Esophagus (tissue), 2 donors: Measurements from ENCODE around the gene BIRC5. TPM values are rescaled to one million over a fixed set of nuclear protein-coding genes. Genes with fewer than 3 reads are reported as not detected.

Source experiments
- H3K27ac ChIP-seq, 2 donors: one replicate each; pipeline ENCODE4 v1.5.1; 2013; ENCODE audit warnings: low read depth in 2 of 2, mild to moderate bottlenecking in 2 of 2, inconsistent platforms in 1 of 2, low read length in 1 of 2, moderate library complexity in 1 of 2
- H3K27me3 ChIP-seq, 2 donors: one replicate each; pipeline ENCODE4 v1.6.1; 2013; ENCODE audit warnings: low read length in 2 of 2, control low read depth in 1 of 2, mild to moderate bottlenecking in 1 of 2; ENCODE audit not compliant: insufficient read depth in 2 of 2, control insufficient read depth in 1 of 2
- H3K36me3 ChIP-seq, 2 donors: one replicate each; pipeline ENCODE4 v1.6.1; 2013; ENCODE audit warnings: low read length in 1 of 2; ENCODE audit not compliant: control insufficient read depth in 2 of 2, insufficient read depth in 2 of 2
- H3K4me1 ChIP-seq, 2 donors: one replicate each; pipeline ENCODE4 v1.6.1; 2013; ENCODE audit warnings: low read length in 1 of 2; ENCODE audit not compliant: control insufficient read depth in 2 of 2, insufficient read depth in 2 of 2
- H3K4me3 ChIP-seq, 2 donors: one replicate each; pipeline ENCODE4 v1.5.1; 2013; ENCODE audit warnings: low read length in 2 of 2, mild to moderate bottlenecking in 2 of 2, low read depth in 1 of 2, moderate library complexity in 1 of 2
- H3K9me3 ChIP-seq, 2 donors: one replicate each; pipeline ENCODE4 v1.6.1; 2013; ENCODE audit warnings: mild to moderate bottlenecking in 2 of 2, low read depth in 1 of 2, low read length in 1 of 2, moderate library complexity in 1 of 2; ENCODE audit not compliant: control insufficient read depth in 2 of 2, insufficient read depth in 1 of 2
- WGBS, 2 donors: extraction: QIAGEN DNeasy Blood & Tissue Kit; methylation state at CpG; one replicate each; pipeline ENCODE4 v1.1.7; 2013; 5-methylcytosine and 5-hydroxymethylcytosine counted together
- polyA plus RNA-seq, 2 donors: library from polyadenylated mRNA; stranded (reverse); fragments of 200-250 nt; gene quantifications; one replicate each; pipeline ENCODE4 v1.2.3, GENCODE V29; 2013
- donor health status: healthy with polysubstance abuse.
- donor health status: Bipolar disorder and iron deficiency.

The BIRC5 gene
- polyA plus RNA-seq, 2 donors, result 8.0 to 17.6 TPM

DNA sequence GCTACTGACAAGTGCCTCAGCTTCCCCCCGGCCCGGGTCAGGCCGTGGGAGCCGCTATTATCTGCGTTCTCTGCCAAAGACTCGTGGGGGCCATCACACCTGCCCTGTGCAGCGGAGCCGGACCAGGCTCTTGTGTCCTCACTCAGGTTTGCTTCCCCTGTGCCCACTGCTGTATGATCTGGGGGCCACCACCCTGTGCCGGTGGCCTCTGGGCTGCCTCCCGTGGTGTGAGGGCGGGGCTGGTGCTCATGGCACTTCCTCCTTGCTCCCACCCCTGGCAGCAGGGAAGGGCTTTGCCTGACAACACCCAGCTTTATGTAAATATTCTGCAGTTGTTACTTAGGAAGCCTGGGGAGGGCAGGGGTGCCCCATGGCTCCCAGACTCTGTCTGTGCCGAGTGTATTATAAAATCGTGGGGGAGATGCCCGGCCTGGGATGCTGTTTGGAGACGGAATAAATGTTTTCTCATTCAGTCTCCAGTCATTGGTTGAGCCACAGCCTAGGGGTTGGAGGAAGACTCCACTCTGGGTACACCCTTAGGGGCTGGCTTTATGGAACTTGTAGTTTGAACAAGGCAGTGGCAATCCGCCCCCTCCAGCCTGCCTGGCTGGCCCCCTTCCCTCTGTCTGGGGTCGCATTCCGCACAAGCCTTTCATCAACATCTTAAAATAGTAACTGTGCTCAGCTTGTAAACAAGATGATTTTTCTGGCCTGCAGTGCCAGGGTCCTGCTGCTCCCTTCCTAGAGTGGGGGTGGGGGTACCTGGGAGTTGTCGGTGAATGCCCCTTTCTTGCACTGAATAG, 41.6 kb upstream of the BIRC5 start:
- peak overlapping the region; percentile 87 to 92 for H3K27ac ChIP-seq
- no peak overlapping the region for H3K4me3 ChIP-seq
- no peaks in the 10 kb centered on the region for H3K9me3 ChIP-seq
- H3K36me3 ChIP-seq, result peaks cover 0 to 21% of the 10 kb centered on the region in 2 donors
- WGBS, 2 donors, result 35 to 42% methylated on average over 19 of the region's 19 CpGs
- H3K27me3 ChIP-seq, result no peaks in the 10 kb centered on the region
- H3K4me1 ChIP-seq, result peaks cover 10 to 56% of the 10 kb centered on the region in 2 donors

DNA sequence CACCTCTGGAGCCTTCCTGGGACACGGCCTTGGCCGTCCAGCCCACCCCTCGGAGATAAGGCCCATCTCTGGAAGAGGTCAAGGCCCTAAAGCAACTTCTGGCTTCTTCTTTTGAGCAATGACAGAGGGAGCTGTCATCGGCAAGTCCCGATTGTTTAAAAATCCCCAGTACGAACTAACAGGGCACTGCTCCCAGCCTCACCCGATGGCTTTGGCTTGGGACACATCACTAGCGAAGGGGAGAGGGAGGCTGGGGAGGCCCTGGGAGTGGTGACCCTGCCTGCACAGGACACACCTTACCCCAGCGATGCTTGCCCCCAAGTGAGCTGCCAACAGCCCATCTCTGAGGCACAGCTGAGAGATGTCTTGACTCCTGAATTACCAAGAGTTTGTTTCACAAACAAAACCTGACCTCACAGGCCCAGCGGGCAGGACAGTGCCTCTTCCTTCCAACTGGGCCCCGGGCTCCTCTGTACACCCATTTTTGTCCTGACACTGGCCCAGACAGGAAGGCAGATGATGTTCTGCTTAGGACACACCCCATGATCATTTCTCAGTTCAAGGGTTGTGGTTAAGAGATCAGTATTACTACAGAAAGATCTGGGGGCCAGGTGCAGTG, 40.8 kb upstream of the BIRC5 start:
- H3K4me3 ChIP-seq, result no peak overlapping the region
- WGBS, 2 donors, result 47 to 51% methylated on average over 11 of the region's 11 CpGs
- peak overlapping the region; percentile 87 to 92 for H3K27ac ChIP-seq
- H3K9me3 ChIP-seq, result no peaks in the 10 kb centered on the region
- H3K27me3 ChIP-seq, result no peaks in the 10 kb centered on the region
- H3K36me3 ChIP-seq, result peaks cover 0 to 21% of the 10 kb centered on the region in 2 donors
- H3K4me1 ChIP-seq, result peaks cover 10 to 54% of the 10 kb centered on the region in 2 donors

DNA sequence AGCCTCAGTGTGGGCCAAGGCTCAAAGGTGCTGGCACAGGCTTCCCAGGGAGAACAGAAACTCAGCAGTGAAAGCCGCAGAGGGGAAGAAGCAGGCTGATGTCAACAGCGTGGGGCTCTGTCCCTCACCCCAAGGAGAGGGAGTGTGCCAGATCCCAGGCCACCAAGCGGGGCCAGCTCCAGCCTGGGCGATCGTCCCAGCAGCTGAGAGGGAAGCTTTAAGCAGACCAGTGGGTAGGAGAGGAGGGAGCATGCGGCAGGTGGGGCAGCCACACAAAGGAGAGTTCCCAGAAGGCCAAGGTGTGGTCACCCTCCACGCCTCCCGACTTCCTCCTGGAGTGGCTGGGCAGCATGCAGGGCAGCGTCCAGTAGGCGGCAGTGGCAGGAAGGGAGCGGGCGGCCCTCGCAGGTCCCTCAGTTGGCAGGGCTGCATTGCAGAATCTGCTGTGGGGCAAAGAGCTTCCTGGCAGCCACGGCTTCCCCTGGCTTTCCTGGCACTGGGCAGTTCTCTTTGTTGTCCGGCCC, 39.6 kb upstream of the BIRC5 start:
- no peaks in the 10 kb centered on the region for H3K9me3 ChIP-seq
- H3K4me3 ChIP-seq, result peak overlapping the region in 1 of 2 donors; percentile 6
- H3K27ac ChIP-seq, result peak overlapping the region; percentile 87 to 92
- peaks cover 0 to 24% of the 10 kb centered on the region in 2 donors for H3K36me3 ChIP-seq
- peaks cover 6 to 52% of the 10 kb centered on the region in 2 donors for H3K4me1 ChIP-seq
- WGBS, 2 donors, result 29% methylated on average over 15 of the region's 15 CpGs
- H3K27me3 ChIP-seq, result no peaks in the 10 kb centered on the region

DNA sequence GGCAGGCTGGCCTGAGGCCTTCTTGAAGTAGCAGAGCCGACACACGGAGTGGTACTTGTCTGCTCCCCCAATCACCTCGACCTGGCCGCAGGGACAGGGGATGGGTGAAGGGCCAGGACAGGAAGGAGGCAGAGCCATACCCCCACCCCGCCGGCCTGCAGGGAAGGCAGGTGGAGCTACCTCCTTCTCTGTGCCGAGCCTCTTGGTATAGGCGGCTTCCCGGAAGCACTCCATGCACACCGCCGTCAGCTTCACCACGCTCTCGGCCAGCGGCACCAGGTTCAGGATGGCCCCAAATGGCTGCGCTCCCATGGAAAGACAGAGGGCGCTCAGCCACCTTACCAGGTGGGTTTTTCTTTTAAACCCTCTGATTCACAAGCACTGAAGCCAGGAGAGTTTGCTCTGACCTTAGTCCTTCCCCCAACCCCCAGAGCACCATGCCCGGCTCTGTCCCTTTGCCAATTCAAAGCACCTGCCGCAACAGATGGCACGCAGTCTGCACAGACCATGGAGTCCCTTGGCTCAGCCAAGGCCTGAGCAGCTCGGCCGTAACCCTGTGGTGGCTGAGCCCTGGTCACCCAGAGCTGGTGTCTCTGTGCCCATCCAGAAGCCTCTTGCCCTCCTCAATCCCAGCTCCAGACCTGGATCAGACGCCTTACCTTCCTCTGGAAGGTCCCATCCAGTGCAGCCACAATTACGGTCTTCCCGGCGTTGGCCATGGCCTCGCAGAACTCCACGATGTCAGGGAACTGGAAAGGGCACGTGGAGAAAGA, 39.0 kb upstream of the BIRC5 start:
- Histone ChIP-seq H3K27me3 (no peaks in the 10 kb centered on the region), H3K9me3 (no peaks in the 10 kb centered on the region), H3K36me3 (peaks cover 0 to 24% of the 10 kb centered on the region in 2 donors), H3K27ac (peak overlapping the region; percentile 87 to 92), H3K4me1 (peaks cover 4 to 46% of the 10 kb centered on the region in 2 donors), H3K4me3 (peak overlapping the region in 1 of 2 donors; percentile 6)
- WGBS, 2 donors, result 54 to 65% methylated on average over 26 to 28 of the region's 28 CpGs

- peak overlapping the region; percentile 3 to 87 for H3K27ac ChIP-seq
Measured at GRCh38 chr17:78175643-78175981, 38.4 kb upstream of the BIRC5 start.

GRCh38 chr17:78176548-78177025, 37.5 kb upstream of the BIRC5 start:
- H3K27ac ChIP-seq, result peak overlapping the region in 1 of 2 donors; percentile 47
- 13 to 22% methylated on average over 12 to 14 of the region's 14 CpGs for WGBS, 2 donors
- H3K4me1 ChIP-seq, result peaks cover 4 to 42% of the 10 kb centered on the region in 2 donors
- H3K27me3 ChIP-seq, result no peaks in the 10 kb centered on the region
- peaks cover 0 to 13% of the 10 kb centered on the region in 2 donors for H3K36me3 ChIP-seq
- no peak overlapping the region for H3K4me3 ChIP-seq
- H3K9me3 ChIP-seq, result no peaks in the 10 kb centered on the region

More at GRCh38 chr17:78175643-78175981, 38.4 kb upstream of the BIRC5 start:
- no peaks in the 10 kb centered on the region for H3K9me3 ChIP-seq
- 72 to 83% methylated on average over 14 of the region's 14 CpGs for WGBS, 2 donors
- H3K4me1 ChIP-seq, result peaks cover 4 to 45% of the 10 kb centered on the region in 2 donors
- peaks cover 0 to 23% of the 10 kb centered on the region in 2 donors for H3K36me3 ChIP-seq
- H3K4me3 ChIP-seq, result no peak overlapping the region
- H3K27me3 ChIP-seq, result no peaks in the 10 kb centered on the region

- Histone ChIP-seq H3K9me3 (no peaks in the 10 kb centered on the region), H3K4me3 (no peak overlapping the region), H3K4me1 (peaks cover 4 to 21% of the 10 kb centered on the region in 2 donors), H3K27me3 (no peaks in the 10 kb centered on the region), H3K27ac (peak overlapping the region; percentile 50 to 52), H3K36me3 (peaks cover 0 to 3% of the 10 kb centered on the region in 2 donors)
- WGBS, 2 donors, result 70 to 81% methylated on average over 17 of the region's 17 CpGs
Measured at GRCh38 chr17:78179372-78179771, 34.7 kb upstream of the BIRC5 start.

GRCh38 chr17:78180083-78180482, 34.0 kb upstream of the BIRC5 start:
- no peak overlapping the region for H3K4me3 ChIP-seq
- H3K9me3 ChIP-seq, result no peaks in the 10 kb centered on the region
- peaks cover 0 to 3% of the 10 kb centered on the region in 2 donors for H3K36me3 ChIP-seq
- WGBS, 2 donors, result 60 to 72% methylated on average over 14 of the region's 14 CpGs
- H3K27me3 ChIP-seq, result no peaks in the 10 kb centered on the region
- H3K27ac ChIP-seq, result peak overlapping the region; percentile 47 to 64
- peaks cover 0 to 16% of the 10 kb centered on the region in 2 donors for H3K4me1 ChIP-seq

DNA sequence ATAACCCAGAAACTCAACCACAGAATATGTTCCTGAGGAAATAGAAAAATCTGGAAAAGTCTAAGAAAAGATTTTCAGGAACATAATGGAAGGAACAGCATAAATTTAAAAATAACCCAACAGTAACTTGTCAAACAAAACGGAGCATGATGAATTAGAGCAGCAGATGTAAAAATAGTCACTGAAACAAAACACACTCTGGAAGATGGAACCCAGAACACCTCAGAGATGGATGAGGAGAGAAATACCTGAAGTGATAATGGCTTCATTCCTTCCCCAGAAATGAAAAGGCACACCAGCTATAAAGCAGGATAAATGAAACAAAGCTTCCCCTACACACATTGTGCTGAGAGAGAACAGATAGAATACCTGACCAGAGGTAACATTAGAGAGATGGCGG, 33.5 kb upstream of the BIRC5 start:
- H3K36me3 ChIP-seq, result peaks cover 0 to 3% of the 10 kb centered on the region in 2 donors
- peaks cover 0 to 12% of the 10 kb centered on the region in 2 donors for H3K4me1 ChIP-seq
- no peak overlapping the region for H3K27ac ChIP-seq
- no peaks in the 10 kb centered on the region for H3K27me3 ChIP-seq
- no peaks in the 10 kb centered on the region for H3K9me3 ChIP-seq
- no peak overlapping the region for H3K4me3 ChIP-seq
- WGBS, 2 donors, result 71 to 79% methylated on average over 2 of the region's 2 CpGs
